Neural cell (in vitro differentiated cells): ENCODE results near the gene CACNA1C. TPM values are rescaled to one million over a fixed set of nuclear protein-coding genes. Genes with fewer than 3 reads are reported as not detected.

Experiments used
- H2AFZ ChIP-seq: fragments of 200-600, 300-800 bp; sonication (generic), shearing (Covaris generic); 2 replicates; pipeline ENCODE4 v1.6.0; 2014; ENCODE audit warnings: low read depth, mild to moderate bottlenecking, antibody characterized with exemption, low read length, moderate library complexity
- H3F3A ChIP-seq: fragments of 200-600 bp; shearing (Covaris generic); 2 replicates; pipeline ENCODE4 v1.6.1; 2016; ENCODE audit warnings: mild to moderate bottlenecking, moderate library complexity, mixed read lengths, antibody characterized with exemption, low read length; ENCODE audit not compliant: insufficient read depth, poor library complexity, severe bottlenecking
- H3K27ac ChIP-seq: fragments of 200-600, 300-800 bp; sonication (generic), shearing (Covaris generic); 2 replicates; pipeline ENCODE4 v1.5.1; 2014; ENCODE audit warnings: mild to moderate bottlenecking, low read length, moderate library complexity
- H3K27me3 ChIP-seq: fragments of 300-800, 200-600 bp; sonication (generic), shearing (Covaris generic); 2 replicates; pipeline ENCODE4 v1.6.0; 2014; ENCODE audit warnings: mild to moderate bottlenecking, low read depth, low read length, moderate library complexity; ENCODE audit not compliant: insufficient read depth
- H3K36me3 ChIP-seq: fragments of 300-800, 200-600 bp; sonication (generic), shearing (Covaris generic); 2 replicates; pipeline ENCODE4 v1.5.1; 2014; ENCODE audit warnings: mild to moderate bottlenecking, antibody characterized with exemption, low read length, moderate library complexity; ENCODE audit not compliant: insufficient read depth
- H3K4me2 ChIP-seq: fragments of 300-800, 200-600 bp; sonication (generic), shearing (Covaris generic); 2 replicates; pipeline ENCODE4 v1.6.0; 2014; ENCODE audit warnings: mild to moderate bottlenecking, low read length
- H3K4me3 ChIP-seq: fragments of 300-800, 200-600 bp; sonication (generic), shearing (Covaris generic); 2 replicates; pipeline ENCODE4 v1.5.1; 2014; ENCODE audit warnings: mild to moderate bottlenecking, low read length, moderate library complexity
- H3K79me2 ChIP-seq: fragments of 200-600 bp; shearing (Covaris generic); replicated peaks from 2 replicates; pipeline ENCODE4 v1.6.0; 2014; ENCODE audit warnings: mild to moderate bottlenecking, low read length, moderate library complexity; ENCODE audit not compliant: insufficient read depth
- H3K9ac ChIP-seq: fragments of 300-800, 200-600 bp; sonication (generic), shearing (Covaris generic); 2 replicates; pipeline ENCODE4 v1.6.1; 2016; ENCODE audit warnings: mild to moderate bottlenecking, low read length, mixed read lengths
- H3K9me2 ChIP-seq: fragments of 200-600 bp; shearing (Covaris generic); 2 replicates; pipeline ENCODE4 v1.6.1; 2016; ENCODE audit warnings: mild to moderate bottlenecking, low read length, mixed read lengths; ENCODE audit not compliant: insufficient read depth
- H3K9me3 ChIP-seq: fragments of 200-600, 300-800 bp; sonication (generic), shearing (Covaris generic); 2 replicates; pipeline ENCODE4 v1.6.1; 2016; ENCODE audit warnings: mild to moderate bottlenecking, mixed run types, low read length, moderate library complexity, mixed read lengths
- H4K20me1 ChIP-seq: fragments of 200-600 bp; shearing (Covaris generic); 2 replicates; pipeline ENCODE4 v1.6.1; 2016; ENCODE audit warnings: mild to moderate bottlenecking, mixed run types; ENCODE audit not compliant: insufficient read depth
- EP300 ChIP-seq: fragments of 450-650 bp; conservative IDR thresholded peaks from 2 replicates; pipeline ENCODE4 v1.6.1; 2014; ENCODE audit warnings: antibody characterized with exemption, mild to moderate bottlenecking, moderate library complexity; ENCODE audit not compliant: poor library complexity, severe bottlenecking
- EZH2 ChIP-seq: fragments of 200-600, 300-800 bp; shearing (Covaris generic), sonication (generic); IDR thresholded peaks from 2 replicates; pipeline ENCODE4 v1.6.1; 2014; ENCODE audit warnings: antibody characterized with exemption, low read length, borderline replicate concordance, mild to moderate bottlenecking; ENCODE audit not compliant: insufficient read depth, poor library complexity, severe bottlenecking
- MXI1 ChIP-seq: fragments of 450-650 bp; conservative IDR thresholded peaks from 2 replicates; pipeline ENCODE4 v1.6.1; 2014; ENCODE audit warnings: antibody characterized with exemption, mild to moderate bottlenecking; ENCODE audit not compliant: poor library complexity, severe bottlenecking
- POLR2AphosphoS5 ChIP-seq: IDR thresholded peaks from 2 replicates; pipeline ENCODE4 v1.6.1; 2012
- RAD21 ChIP-seq: fragments of 450-650 bp; conservative IDR thresholded peaks from 2 replicates; pipeline ENCODE4 v1.6.1; 2014; ENCODE audit warnings: antibody characterized with exemption, mild to moderate bottlenecking, moderate library complexity
- SMC3 ChIP-seq: fragments of 450-650 bp; conservative IDR thresholded peaks from 2 replicates; pipeline ENCODE4 v1.6.1; 2014; ENCODE audit warnings: antibody characterized with exemption, mild to moderate bottlenecking, moderate library complexity; ENCODE audit not compliant: poor library complexity
- TAF1 ChIP-seq: IDR thresholded peaks from 2 replicates; pipeline ENCODE4 v1.6.1; 2012; ENCODE audit warnings: low read depth
- polyA plus RNA-seq: library from polyadenylated mRNA; depleted of rRNA; stranded (reverse); fragments of >200 nt; gene quantifications from 2 replicates; pipeline ENCODE4 v1.2.3, GENCODE V29; 2014
- TF ChIP-seq, protein P1 (sequence below): IDR thresholded peaks from 2 replicates; pipeline ENCODE4 v1.6.1; 2012; ENCODE audit warnings: borderline replicate concordance
- TF ChIP-seq, protein P2 (sequence below): fragments of 450-650 bp; IDR thresholded peaks from 2 replicates; pipeline ENCODE4 v1.5.1; 2014; ENCODE audit warnings: antibody characterized with exemption, mild to moderate bottlenecking, moderate library complexity; ENCODE audit not compliant: poor library complexity, severe bottlenecking

CACNA1C gene
- polyA plus RNA-seq, 1 donor from 2014 or later = 9.7 TPM

DNA sequence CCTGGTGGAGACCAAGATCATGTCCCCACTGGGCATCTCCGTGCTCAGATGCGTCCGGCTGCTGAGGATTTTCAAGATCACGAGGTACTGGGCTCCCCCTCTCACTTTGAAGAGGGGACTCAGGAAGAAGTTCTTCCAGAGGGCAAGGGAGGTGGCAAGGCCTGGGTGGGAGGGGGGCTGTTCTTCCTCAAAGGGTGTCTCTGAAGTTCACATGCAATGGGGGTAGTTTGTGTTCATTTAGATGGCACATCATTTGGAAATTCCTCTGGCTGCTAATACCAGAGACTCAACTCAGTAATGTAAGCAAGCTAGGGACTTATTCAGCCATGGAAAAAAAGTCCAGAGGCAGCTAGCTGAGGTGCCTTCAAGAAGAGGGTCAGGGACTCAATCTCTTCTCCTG is 514.9 kb downstream of the CACNA1C start:
- H3F3A ChIP-seq = no peaks in the 10 kb centered on the region
- no peak overlapping the region for H3K4me2 ChIP-seq
- H3K36me3 ChIP-seq = no peaks in the 10 kb centered on the region
- no peaks in the 10 kb centered on the region for H3K9me3 ChIP-seq
- no peak overlapping the region for H3K4me3 ChIP-seq
- no peaks in the 10 kb centered on the region for H4K20me1 ChIP-seq
- H2AFZ ChIP-seq = no peak overlapping the region
- no peaks in the 10 kb centered on the region for H3K27me3 ChIP-seq
- H3K9ac ChIP-seq = no peak overlapping the region
- no peak overlapping the region for H3K27ac ChIP-seq
- TF ChIP-seq TAF1 (no peak), EZH2 (no peak), POLR2AphosphoS5 (no peak), SMC3 (no peak), MXI1 (no peak), RAD21 (no peak), EP300 (no peak)
- TF ChIP-seq, protein P1, sequence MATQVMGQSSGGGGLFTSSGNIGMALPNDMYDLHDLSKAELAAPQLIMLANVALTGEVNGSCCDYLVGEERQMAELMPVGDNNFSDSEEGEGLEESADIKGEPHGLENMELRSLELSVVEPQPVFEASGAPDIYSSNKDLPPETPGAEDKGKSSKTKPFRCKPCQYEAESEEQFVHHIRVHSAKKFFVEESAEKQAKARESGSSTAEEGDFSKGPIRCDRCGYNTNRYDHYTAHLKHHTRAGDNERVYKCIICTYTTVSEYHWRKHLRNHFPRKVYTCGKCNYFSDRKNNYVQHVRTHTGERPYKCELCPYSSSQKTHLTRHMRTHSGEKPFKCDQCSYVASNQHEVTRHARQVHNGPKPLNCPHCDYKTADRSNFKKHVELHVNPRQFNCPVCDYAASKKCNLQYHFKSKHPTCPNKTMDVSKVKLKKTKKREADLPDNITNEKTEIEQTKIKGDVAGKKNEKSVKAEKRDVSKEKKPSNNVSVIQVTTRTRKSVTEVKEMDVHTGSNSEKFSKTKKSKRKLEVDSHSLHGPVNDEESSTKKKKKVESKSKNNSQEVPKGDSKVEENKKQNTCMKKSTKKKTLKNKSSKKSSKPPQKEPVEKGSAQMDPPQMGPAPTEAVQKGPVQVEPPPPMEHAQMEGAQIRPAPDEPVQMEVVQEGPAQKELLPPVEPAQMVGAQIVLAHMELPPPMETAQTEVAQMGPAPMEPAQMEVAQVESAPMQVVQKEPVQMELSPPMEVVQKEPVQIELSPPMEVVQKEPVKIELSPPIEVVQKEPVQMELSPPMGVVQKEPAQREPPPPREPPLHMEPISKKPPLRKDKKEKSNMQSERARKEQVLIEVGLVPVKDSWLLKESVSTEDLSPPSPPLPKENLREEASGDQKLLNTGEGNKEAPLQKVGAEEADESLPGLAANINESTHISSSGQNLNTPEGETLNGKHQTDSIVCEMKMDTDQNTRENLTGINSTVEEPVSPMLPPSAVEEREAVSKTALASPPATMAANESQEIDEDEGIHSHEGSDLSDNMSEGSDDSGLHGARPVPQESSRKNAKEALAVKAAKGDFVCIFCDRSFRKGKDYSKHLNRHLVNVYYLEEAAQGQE = no peak
- TF ChIP-seq, protein P2, sequence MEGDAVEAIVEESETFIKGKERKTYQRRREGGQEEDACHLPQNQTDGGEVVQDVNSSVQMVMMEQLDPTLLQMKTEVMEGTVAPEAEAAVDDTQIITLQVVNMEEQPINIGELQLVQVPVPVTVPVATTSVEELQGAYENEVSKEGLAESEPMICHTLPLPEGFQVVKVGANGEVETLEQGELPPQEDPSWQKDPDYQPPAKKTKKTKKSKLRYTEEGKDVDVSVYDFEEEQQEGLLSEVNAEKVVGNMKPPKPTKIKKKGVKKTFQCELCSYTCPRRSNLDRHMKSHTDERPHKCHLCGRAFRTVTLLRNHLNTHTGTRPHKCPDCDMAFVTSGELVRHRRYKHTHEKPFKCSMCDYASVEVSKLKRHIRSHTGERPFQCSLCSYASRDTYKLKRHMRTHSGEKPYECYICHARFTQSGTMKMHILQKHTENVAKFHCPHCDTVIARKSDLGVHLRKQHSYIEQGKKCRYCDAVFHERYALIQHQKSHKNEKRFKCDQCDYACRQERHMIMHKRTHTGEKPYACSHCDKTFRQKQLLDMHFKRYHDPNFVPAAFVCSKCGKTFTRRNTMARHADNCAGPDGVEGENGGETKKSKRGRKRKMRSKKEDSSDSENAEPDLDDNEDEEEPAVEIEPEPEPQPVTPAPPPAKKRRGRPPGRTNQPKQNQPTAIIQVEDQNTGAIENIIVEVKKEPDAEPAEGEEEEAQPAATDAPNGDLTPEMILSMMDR = no peak
- H3K79me2 ChIP-seq = no peaks in the 10 kb centered on the region
- no peaks in the 10 kb centered on the region for H3K9me2 ChIP-seq

DNA sequence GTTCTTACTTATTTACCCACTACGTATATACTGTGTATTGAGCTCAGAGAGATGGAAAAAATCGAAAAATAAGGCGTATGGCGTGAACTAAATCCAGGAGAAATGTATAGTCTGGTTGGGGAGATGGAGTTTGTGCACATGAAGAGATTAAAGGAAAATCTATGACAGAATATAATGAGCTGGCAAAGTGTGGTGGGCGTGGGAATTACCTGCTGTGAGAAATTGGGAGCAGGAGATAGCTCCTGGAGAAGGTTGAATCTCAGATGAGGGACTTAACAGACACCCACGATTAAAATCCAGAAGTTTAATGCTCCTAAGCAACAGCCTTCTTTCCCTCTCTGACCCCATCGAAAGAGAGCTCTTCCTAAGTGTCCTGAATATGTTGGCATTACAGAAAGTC is 517.8 kb downstream of the CACNA1C start:
- no peak overlapping the region for H3K4me2 ChIP-seq
- no peaks in the 10 kb centered on the region for H3K9me2 ChIP-seq
- no peaks in the 10 kb centered on the region for H3K79me2 ChIP-seq
- H3K27ac ChIP-seq = no peak overlapping the region
- no peaks in the 10 kb centered on the region for H3K27me3 ChIP-seq
- no peak overlapping the region for H3K9ac ChIP-seq
- no peak overlapping the region for H2AFZ ChIP-seq
- TF ChIP-seq EZH2 = no peak
- H3F3A ChIP-seq = no peaks in the 10 kb centered on the region
- H3K9me3 ChIP-seq = no peaks in the 10 kb centered on the region
- H3K36me3 ChIP-seq = no peaks in the 10 kb centered on the region
- no peaks in the 10 kb centered on the region for H4K20me1 ChIP-seq
- H3K4me3 ChIP-seq = no peak overlapping the region
